Fibroblast of skin of back (primary cell): ENCODE results near the gene SSBP2.

ENCODE experiments used
- DNase-seq: peaks from one replicate; pipeline ENCODE4 v3.0.0-alpha.2; 2013

The SSBP2 gene

GRCh38 chr5:81577091-81577490 lies 173.8 kb downstream of the SSBP2 start:
- DNase-seq: no peak

DNA sequence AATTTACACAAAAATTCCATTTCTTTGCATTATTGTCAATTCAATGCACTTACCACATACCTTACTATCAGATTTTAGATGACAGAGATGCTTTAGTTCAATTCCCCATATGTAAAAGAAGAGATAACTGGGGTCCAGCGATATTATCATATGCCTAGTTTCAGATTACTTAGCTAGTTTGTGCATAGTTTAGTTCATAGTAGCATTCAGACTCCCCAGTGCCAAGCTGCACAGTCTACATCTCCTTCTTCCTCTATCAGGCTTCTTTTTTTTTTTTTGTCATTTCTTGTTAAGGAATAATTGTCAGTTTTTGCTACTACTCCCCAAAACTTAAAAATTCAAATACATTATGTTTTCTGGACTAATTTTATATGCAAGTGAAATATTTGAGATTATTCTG lies 175.0 kb downstream of the SSBP2 start:
- DNase-seq: no peak

DNA sequence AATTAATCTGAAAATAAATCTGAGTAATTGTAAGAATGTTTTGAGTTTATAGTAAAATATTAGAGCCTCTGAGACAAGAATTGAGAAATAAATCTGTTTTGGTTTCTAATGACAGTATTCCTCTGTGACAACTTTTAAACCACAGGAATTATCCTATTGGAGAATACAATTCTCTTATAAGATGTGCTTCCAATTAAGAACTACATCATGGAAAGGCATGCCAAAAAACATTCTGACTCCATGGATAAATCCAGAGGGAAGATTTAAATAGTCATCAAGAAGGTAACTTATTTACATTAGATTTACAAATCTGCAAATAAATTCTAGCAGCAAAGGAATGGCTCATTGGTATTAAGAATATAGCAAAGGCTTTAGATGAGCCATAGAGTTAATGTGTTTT lies 178.7 kb downstream of the SSBP2 start:
- DNase-seq: peak; percentile 17

GRCh38 chr5:81558188-81558587 lies 192.7 kb downstream of the SSBP2 start:
- DNase-seq: no peak

DNA sequence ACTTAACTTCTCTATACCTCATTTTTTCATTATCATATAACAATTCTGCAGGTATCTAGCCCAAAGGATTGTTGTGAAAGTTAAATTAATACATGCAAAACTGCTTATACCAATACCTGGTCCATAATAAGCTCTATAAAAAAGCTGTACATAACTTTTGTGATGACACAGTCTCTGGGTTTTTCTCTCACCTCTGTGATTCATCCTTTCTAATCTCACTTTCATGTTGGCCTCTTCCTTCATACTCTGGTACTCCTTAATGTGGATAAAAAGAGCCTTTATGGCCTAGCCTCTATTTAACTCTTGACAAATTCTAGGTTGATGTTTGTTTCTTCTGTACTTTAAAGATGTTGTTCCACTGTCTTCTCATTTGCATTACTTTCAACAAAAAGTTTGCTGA lies 194.1 kb downstream of the SSBP2 start:
- no peak for DNase-seq

GRCh38 chr5:81555865-81556264 lies 195.0 kb downstream of the SSBP2 start:
- DNase-seq: no peak

GRCh38 chr5:81554647-81555046 lies 196.2 kb downstream of the SSBP2 start:
- DNase-seq: no peak

- DNase-seq: no peak
Observed at GRCh38 chr5:81553567-81554212, 197.2 kb downstream of the SSBP2 start.

- no peak for DNase-seq
Observed at GRCh38 chr5:81552852-81553566, 197.9 kb downstream of the SSBP2 start.

DNA sequence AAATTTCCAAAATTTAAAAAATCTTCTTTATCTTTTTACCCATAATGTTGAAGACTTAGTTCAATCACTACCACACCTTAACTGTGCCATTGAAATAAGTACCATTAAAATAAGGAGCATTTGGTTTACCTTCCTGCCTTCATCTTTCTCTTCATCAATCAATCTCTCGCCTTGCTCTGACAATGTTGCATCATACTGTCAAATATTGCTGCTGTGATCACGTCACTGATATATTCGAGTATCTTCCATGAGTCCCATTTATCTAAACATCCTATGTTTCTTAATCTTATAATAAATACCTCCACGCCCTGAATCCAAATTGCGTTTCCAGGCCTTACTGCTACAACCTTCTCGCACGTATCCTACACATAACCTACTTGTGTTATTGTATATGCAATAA lies 201.8 kb downstream of the SSBP2 start:
- no peak for DNase-seq

GRCh38 chr5:81547001-81547400 lies 203.9 kb downstream of the SSBP2 start:
- no peak for DNase-seq

GRCh38 chr5:81545911-81546310 lies 205.0 kb downstream of the SSBP2 start:
- no peak for DNase-seq

DNA sequence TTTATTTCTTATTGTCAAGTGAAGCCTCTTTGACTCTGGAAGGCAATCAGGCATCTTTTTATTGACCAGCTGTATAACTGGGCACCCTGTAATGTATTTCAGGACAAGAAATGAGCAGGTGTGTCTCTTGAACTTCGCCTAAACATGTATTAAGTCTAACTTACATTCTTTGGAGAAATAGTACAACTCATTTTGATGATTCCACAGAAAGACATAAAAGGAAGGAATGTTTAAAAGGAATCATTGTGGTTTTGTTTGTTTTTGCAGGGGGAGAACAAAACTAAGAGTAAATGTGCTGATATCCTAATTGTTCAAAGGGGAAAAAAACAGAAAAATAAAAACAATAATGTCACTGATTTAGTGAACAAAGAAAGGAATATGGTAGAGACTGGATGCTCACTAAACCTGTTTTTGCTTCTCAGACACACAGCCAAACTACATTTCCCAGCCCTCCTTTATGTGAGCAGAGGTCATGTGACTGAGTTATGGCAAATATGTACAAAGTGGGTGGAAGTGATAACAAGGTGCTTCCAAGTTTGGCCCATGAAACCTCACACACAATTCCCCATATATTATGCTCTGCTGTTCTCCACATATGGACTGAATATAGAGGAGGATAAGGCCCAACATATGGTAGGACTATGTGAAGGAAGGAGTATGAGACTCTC lies 206.4 kb downstream of the SSBP2 start:
- no peak for DNase-seq

GRCh38 chr5:81542242-81542641 lies 208.7 kb downstream of the SSBP2 start:
- no peak for DNase-seq

- no peak for DNase-seq
Observed at GRCh38 chr5:81537905-81538547, 212.9 kb downstream of the SSBP2 start.

- DNase-seq: no peak
Observed at GRCh38 chr5:81534441-81534840, 216.5 kb downstream of the SSBP2 start.

DNA sequence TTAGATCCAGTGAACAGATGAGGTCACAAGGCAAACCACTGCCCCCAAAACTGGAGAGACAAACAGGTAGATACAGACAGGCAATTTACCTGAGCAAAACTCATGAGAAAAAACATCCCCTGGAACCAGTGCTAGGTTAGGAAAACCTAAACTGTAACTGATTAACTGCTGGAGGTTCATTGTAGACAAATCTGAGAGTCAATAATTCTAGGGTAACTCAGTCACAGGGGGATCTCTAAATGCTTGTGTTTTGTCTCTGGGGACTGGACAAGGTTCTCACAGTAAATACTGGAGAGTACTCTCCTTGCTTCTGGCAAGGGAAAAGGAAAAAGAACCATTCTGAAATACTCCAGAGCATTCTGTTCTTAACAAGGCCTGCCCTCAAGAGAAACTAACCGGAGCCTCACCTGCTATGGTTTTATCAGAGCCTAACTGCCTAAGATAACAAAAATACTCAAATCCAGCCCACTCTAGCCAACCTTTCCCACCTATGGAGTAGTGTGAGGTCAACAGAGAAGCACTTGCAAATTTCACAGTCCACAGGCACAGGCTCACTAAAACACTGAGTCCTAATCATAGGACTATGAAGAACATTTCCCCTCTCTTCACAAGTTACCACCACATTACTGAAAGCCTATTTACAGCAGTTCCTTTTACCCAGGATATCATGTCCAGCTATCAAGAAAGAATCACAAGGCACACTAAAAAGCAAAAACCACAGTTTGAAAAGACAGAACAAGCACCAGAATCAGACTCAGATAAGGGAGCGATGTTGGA lies 217.1 kb downstream of the SSBP2 start:
- peak; percentile 22 for DNase-seq

- peak; percentile 37 for DNase-seq
Observed at GRCh38 chr5:81530919-81531318, 220.0 kb downstream of the SSBP2 start.

DNA sequence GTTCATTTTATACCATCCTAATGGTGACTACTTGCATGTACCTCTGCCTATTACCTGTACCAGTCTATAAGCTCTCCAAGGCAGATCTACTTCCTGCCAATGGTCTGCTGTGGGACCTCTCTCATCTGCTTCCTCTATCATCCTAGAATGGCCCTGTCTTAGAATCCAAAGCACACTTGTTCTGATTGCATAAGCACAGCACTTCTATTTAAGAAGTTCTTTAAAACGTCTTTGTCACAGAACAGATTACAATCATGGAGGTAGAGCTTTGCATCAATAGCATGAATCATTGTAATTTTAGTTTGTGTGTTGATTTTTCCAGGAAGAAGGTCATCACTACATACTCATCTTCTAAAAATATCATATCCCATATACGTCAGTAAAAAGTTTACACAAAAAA lies 225.2 kb downstream of the SSBP2 start:
- peak; percentile 61 for DNase-seq

DNA sequence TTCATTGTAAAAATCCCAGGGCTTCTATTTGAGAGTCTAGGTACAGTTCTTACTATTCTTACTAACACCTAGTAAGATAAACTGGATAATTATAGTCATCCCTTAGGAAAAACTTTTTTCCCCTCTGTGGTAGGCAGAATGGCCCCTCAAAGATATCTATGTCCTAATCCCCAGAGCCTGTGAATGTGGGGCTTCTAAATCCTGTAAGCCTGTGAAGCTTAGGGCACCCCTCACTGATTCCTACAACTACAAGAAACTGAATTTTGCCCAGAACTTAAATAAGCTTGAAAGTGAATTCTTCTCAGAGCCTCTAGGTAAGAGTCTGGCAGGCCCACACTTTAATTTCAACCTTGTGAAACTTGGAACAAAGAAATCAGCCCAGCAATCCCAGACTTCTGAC lies 226.9 kb downstream of the SSBP2 start:
- no peak for DNase-seq

- DNase-seq: no peak
Observed at GRCh38 chr5:81522571-81522970, 228.3 kb downstream of the SSBP2 start.

DNA sequence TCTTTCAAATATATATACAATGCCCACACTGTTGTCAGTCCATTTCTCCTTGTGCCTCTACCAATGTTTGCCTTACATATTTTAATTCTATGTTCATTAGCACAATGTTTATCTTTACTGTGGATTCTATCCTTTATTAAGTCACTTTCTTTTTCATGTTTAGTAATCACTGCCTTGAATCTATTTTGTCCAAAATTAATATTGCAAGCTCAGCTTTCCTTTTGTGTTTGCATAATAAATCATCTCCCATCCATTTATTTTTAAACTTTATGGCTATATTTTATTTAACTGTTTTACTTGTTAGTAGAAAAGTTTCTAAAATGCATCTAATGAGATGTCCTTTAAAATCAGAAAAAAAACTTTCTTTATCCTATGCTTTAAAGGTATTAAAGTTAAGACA lies 230.1 kb downstream of the SSBP2 start:
- no peak for DNase-seq
